Endothelial cell of umbilical vein (primary cell): ENCODE results near the gene NIT2. TPM values are rescaled to one million over a fixed set of nuclear protein-coding genes. Genes with fewer than 3 reads are reported as not detected.

Source experiments
- BruUV-seq: library from RNA; stranded (reverse); fragments of 400-500 nt; replicated peaks from 2 replicates; lab custom pipeline; 2021; lab: Mats Ljungman, UMichigan
- CTCF ChIA-PET: fragments of 300-600, 350-600 bp; sonication (Branson Sonifier 250); formaldehyde crosslinking; loops from one replicate; lab custom pipeline; 2021; ENCODE audit warnings: antibody characterized with exemption, inconsistent platforms; lab: Charles Lee
- POLR2A ChIA-PET: fragments of 300-600, 350-600 bp; sonication (Branson Sonifier 250); formaldehyde crosslinking; loops from one replicate; lab custom pipeline; 2021; ENCODE audit warnings: antibody characterized with exemption, inconsistent platforms; lab: Charles Lee
- DNase-seq: peaks from one replicate; pipeline ENCODE4 v3.0.0-alpha.2; 2011; ENCODE audit warnings: low read depth, low spot score
- FAIRE-seq: peaks from 2 replicates; lab custom pipeline; 2011; peaks lifted over from hg19 to GRCh38; lab: Jason Lieb, UNC
- H2AFZ ChIP-seq: 2 replicates; pipeline ENCODE4 v1.6.0; 2012; ENCODE audit warnings: low read depth, low read length, control low read depth, inconsistent platforms
- H3K27ac ChIP-seq: 2 replicates; pipeline ENCODE4 v1.5.1; 2011; ENCODE audit warnings: low read depth, mild to moderate bottlenecking, control low read depth, low read length, moderate library complexity; ENCODE audit not compliant: insufficient read depth
- H3K27me3 ChIP-seq, 2 experiments: 2 replicates each; pipeline versions ENCODE4 v1.6.0 to v1.6.1; 2011; ENCODE audit warnings: low read length in 2 of 2, mixed read lengths in 1 of 2; ENCODE audit not compliant: control insufficient read depth in 2 of 2, insufficient read depth in 2 of 2
- H3K36me3 ChIP-seq, 2 experiments: 2 replicates in 1 of 2; 3 replicates in 1 of 2; pipeline ENCODE4 v1.5.1; 2011; ENCODE audit warnings: low read length in 2 of 2, mild to moderate bottlenecking in 1 of 2, moderate library complexity in 1 of 2; ENCODE audit not compliant: control insufficient read depth in 2 of 2, insufficient read depth in 2 of 2; ENCODE audit errors: extremely low read depth in 1 of 2
- H3K4me1 ChIP-seq: 3 replicates; pipeline ENCODE4 v1.5.1; 2011; ENCODE audit warnings: mild to moderate bottlenecking, low read length; ENCODE audit not compliant: control insufficient read depth, insufficient read depth; ENCODE audit errors: extremely low read depth
- H3K4me2 ChIP-seq: 2 replicates; pipeline ENCODE4 v1.6.1; 2011; ENCODE audit warnings: low read length, control low read depth, mixed read lengths; ENCODE audit not compliant: insufficient read depth
- H3K4me3 ChIP-seq, 3 experiments: fragments of 200-600 bp in 1 of 3; sonication (generic), shearing (Covaris generic) in 1 of 3; replicated peaks in 1 of 3; 2 replicates each; pipeline ENCODE4 v1.5.1; 2011 to 2016; ENCODE audit warnings: control low read depth in 3 of 3, low read length in 3 of 3, mild to moderate bottlenecking in 2 of 3, inconsistent platforms in 1 of 3, low read depth in 1 of 3, moderate library complexity in 1 of 3; ENCODE audit not compliant: insufficient read depth in 1 of 3
- H3K79me2 ChIP-seq: 2 replicates; pipeline ENCODE4 v1.6.0; 2012; ENCODE audit warnings: low read length, inconsistent platforms; ENCODE audit not compliant: control insufficient read depth, insufficient read depth
- H3K9ac ChIP-seq: replicated peaks from 2 replicates; pipeline ENCODE3; 2011; ENCODE audit warnings: low read length, control low read depth; ENCODE audit not compliant: insufficient read depth; ENCODE audit errors: extremely low read depth
- H3K9me1 ChIP-seq: replicated peaks from 3 replicates; pipeline ENCODE4 v1.6.0; 2011; ENCODE audit warnings: mild to moderate bottlenecking, low read length; ENCODE audit not compliant: control insufficient read depth, insufficient read depth; ENCODE audit errors: extremely low read depth
- H3K9me3 ChIP-seq: replicated peaks from 2 replicates; pipeline ENCODE4 v1.5.1; 2012; ENCODE audit warnings: low read length, inconsistent platforms; ENCODE audit not compliant: control insufficient read depth, insufficient read depth
- H4K20me1 ChIP-seq: replicated peaks from 2 replicates; pipeline ENCODE3; 2011; ENCODE audit warnings: mild to moderate bottlenecking, low read length; ENCODE audit not compliant: control insufficient read depth, insufficient read depth; ENCODE audit errors: extremely low read depth
- EZH2 ChIP-seq: IDR thresholded peaks from 2 replicates; pipeline ENCODE4 v1.6.1; 2012; ENCODE audit warnings: borderline replicate concordance, low read depth, mild to moderate bottlenecking, moderate library complexity, low read length, inconsistent platforms; ENCODE audit not compliant: severe bottlenecking
- FOS ChIP-seq: IDR thresholded peaks from 2 replicates; pipeline ENCODE4 v1.6.1; 2011; ENCODE audit warnings: mild to moderate bottlenecking, low read length, moderate library complexity, borderline replicate concordance; ENCODE audit not compliant: insufficient read depth
- GATA2 ChIP-seq: IDR thresholded peaks from 2 replicates; pipeline ENCODE4 v1.7.0; 2011; ENCODE audit warnings: low read depth, mild to moderate bottlenecking, moderate library complexity, mixed read lengths, low read length; ENCODE audit not compliant: insufficient read length, insufficient read depth
- JUN ChIP-seq: IDR thresholded peaks from 2 replicates; pipeline ENCODE4 v1.6.1; 2011; ENCODE audit warnings: borderline replicate concordance, low read depth; ENCODE audit not compliant: insufficient read length, insufficient read depth
- MYC ChIP-seq: IDR thresholded peaks from one replicate; pipeline ENCODE4 v1.6.1; 2011; ENCODE audit warnings: mild to moderate bottlenecking, low read depth, low read length
- POLR2A ChIP-seq: IDR thresholded peaks from 2 replicates; pipeline ENCODE4 v1.6.1; 2012; ENCODE audit warnings: low read depth, mild to moderate bottlenecking, control low read depth, low read length
- POLR2AphosphoS5 ChIP-seq: IDR thresholded peaks from 2 replicates; pipeline ENCODE4 v1.6.1; 2012; ENCODE audit warnings: low read depth, mild to moderate bottlenecking, control low read depth, low read length, moderate library complexity; ENCODE audit not compliant: insufficient read depth
- dilution Hi-C: fragments of 300-500 bp; cut with MboI; formaldehyde crosslinking; loops from one replicate; pipeline ENCODE4 v1.15.0; 2019; ENCODE audit warnings: low sequenced_read_pairs; ENCODE audit not compliant: extremely low pct_ligation_motif_present
- intact Hi-C: fragments of 100-400 bp; cut with micrococcal nuclease; formaldehyde crosslinking; loops from one replicate; pipeline ENCODE4 v1.10.0; 2022
- polyA plus RNA-seq, 4 experiments: library from polyadenylated mRNA; depleted of rRNA in 3 of 4; stranded (reverse) in 3 of 4; unstranded in 1 of 4; fragments of >200 nt; gene quantifications; 2 replicates each; pipeline versions ENCODE4 v1.2.1 to v1.2.3, GENCODE V29; 2011 to 2012; ENCODE audit warnings: missing spikeins in 1 of 4
- total RNA-seq: library from RNA; stranded (reverse); gene quantifications from 2 replicates; pipeline ENCODE4 v1.2.3, GENCODE V29; 2021
- TF ChIP-seq, protein P1 (sequence below): IDR thresholded peaks from 2 replicates; pipeline ENCODE4 v1.6.1; 2011; ENCODE audit not compliant: insufficient read depth, insufficient read length
- TF ChIP-seq, protein P2 (sequence below), 2 donors: IDR thresholded peaks; 1 replicate in 1 of 2; 2 replicates in 1 of 2; pipeline ENCODE4 v1.5.1; 2011; ENCODE audit warnings: low read length in 2 of 2, mild to moderate bottlenecking in 2 of 2, moderate library complexity in 2 of 2, control low read depth in 1 of 2, inconsistent platforms in 1 of 2, low read depth in 1 of 2; ENCODE audit not compliant: insufficient read depth in 1 of 2; ENCODE audit errors: extremely low read depth in 1 of 2

NIT2 gene
- total and polyA plus RNA-seq, 2 donors (not counting 3 experiments of a cell fraction or from before 2014, with no cell fraction given), result 19.4 to 20.5 TPM

DNA sequence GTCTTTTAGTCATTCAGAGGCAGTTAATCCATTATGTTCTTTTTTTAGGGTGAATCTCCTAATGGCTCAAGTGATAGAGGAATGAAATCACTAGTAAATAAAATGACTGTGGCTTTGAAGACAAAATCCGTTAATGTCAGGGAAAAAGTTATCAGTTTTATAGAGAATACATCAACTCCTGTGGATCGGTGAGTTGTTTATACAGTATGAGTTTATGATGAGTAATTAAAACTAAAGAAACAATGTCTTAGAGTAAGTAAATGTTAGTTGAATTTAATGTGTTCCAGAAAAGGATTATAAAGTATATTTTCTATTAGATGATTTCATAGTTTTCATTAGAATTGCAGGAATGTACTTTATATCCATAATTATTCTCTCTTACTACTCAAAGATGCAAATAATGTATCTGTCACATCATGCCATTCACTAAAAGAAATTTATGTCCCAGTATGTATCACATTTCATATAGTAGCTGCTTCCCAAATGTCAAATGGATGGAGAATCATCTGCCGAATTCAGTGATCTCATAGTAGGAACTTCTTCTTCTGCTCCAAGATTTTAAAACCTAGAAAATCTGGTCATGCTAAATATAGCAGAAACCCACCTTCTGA is 24.1 kb upstream of the NIT2 start:
- Histone ChIP-seq H3K9ac (no peak overlapping the region), H3K27ac (no peak overlapping the region), H4K20me1 (no peaks in the 10 kb centered on the region), H3K4me3 (no peak overlapping the region), H3K4me2 (no peak overlapping the region), H3K9me1 (no peaks in the 10 kb centered on the region), H3K4me1 (no peaks in the 10 kb centered on the region), H3K36me3 (peaks cover 2 to 5% of the 10 kb centered on the region in 2 experiments), H2AFZ (no peak overlapping the region), H3K27me3 (no peaks in the 10 kb centered on the region), H3K79me2 (no peaks in the 10 kb centered on the region), H3K9me3 (no peaks in the 10 kb centered on the region)
- FAIRE-seq (no peak), DNase-seq (no peak)
- ChIA-PET CTCF (no interaction called here), POLR2A (no interaction called here)
- no TSS peak for BruUV-seq
- intact Hi-C loops, result no loop called here
- dilution Hi-C loops, result no loop called here
- no peak for TF ChIP-seq EZH2
- TF ChIP-seq, protein P1, sequence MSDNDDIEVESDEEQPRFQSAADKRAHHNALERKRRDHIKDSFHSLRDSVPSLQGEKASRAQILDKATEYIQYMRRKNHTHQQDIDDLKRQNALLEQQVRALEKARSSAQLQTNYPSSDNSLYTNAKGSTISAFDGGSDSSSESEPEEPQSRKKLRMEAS, result no peak
- TF ChIP-seq POLR2A, result no peak
- TF ChIP-seq GATA2, result no peak
- no peak for TF ChIP-seq MYC
- no peak for TF ChIP-seq JUN
- no peak for TF ChIP-seq POLR2AphosphoS5
- no peak for TF ChIP-seq FOS
- TF ChIP-seq, protein P2, sequence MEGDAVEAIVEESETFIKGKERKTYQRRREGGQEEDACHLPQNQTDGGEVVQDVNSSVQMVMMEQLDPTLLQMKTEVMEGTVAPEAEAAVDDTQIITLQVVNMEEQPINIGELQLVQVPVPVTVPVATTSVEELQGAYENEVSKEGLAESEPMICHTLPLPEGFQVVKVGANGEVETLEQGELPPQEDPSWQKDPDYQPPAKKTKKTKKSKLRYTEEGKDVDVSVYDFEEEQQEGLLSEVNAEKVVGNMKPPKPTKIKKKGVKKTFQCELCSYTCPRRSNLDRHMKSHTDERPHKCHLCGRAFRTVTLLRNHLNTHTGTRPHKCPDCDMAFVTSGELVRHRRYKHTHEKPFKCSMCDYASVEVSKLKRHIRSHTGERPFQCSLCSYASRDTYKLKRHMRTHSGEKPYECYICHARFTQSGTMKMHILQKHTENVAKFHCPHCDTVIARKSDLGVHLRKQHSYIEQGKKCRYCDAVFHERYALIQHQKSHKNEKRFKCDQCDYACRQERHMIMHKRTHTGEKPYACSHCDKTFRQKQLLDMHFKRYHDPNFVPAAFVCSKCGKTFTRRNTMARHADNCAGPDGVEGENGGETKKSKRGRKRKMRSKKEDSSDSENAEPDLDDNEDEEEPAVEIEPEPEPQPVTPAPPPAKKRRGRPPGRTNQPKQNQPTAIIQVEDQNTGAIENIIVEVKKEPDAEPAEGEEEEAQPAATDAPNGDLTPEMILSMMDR (IDR thresholded peaks at IDR 0.05; ENCODE audit: extremely low read depth in 1 of 2, insufficient read depth in 1 of 2, low read depth in 1 of 2, low read length in 2 of 2), result no peak
